GM19372 (cell line): ENCODE measurements around the gene ETF1.
A peak's percentile ranks its signal among the peaks of the same experiment; 100 is the strongest.

ENCODE experiments used
- ATAC-seq: cut with Tn5 transposase; IDR thresholded peaks from one replicate; pipeline ENCODE4 v1.9.1; 2021; ENCODE audit warnings: mild to moderate bottlenecking, low read depth, moderate library complexity; ENCODE audit not compliant: unreplicated experiment

The ETF1 gene

GRCh38 chr5:138542956-138543729, at the start of gene ETF1:
TSS of gene ETF1 (minus strand) at chr5:138543236. CDS start at chr5:138542918, 318 bp downstream.
- ATAC-seq = peak; percentile 92

DNA sequence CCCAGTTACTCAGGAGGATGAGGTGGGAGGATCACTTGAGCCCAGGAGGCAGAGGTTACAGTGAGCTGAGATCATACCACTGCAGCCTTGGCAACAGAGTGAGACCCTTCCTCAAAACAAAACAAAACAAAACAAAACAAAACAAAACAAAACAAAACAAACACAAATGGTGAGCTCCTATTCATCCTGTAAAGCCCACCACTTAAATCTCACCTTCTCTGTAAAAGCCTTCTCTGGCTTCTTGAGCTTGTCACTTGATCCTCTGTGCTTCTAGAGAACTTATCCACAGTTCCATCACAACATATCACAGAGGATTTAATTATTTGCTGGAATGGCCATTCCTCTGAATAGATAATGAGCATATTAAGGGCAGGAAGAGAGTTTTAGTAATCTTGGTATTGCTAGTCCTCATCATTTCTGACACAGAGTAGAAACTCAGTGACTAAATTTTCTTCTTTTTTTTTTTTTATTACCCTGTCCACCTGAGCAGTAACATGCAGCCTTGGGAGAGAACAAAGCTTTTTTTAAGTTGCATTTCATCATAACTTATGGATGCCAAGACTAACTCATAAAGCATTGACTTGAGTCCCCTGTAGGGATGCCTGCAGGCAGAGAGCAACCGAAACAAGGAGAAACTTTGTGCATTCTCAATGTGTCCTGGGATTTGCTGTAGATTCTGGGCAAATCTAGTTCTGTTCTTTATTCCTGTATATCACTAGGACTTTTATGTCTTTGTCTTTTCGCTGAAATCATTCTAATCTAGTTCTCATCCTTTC, 45.2 kb upstream of the ETF1 start:
- ATAC-seq = no peak

- ATAC-seq = no peak
Measured at GRCh38 chr5:138585157-138585556, 42.1 kb upstream of the ETF1 start.

- ATAC-seq = no peak
Measured at GRCh38 chr5:138583984-138584637, 41.1 kb upstream of the ETF1 start.

- ATAC-seq = no peak
Measured at GRCh38 chr5:138582959-138583358, 39.9 kb upstream of the ETF1 start.

GRCh38 chr5:138580777-138581176, 37.7 kb upstream of the ETF1 start:
- ATAC-seq = no peak

DNA sequence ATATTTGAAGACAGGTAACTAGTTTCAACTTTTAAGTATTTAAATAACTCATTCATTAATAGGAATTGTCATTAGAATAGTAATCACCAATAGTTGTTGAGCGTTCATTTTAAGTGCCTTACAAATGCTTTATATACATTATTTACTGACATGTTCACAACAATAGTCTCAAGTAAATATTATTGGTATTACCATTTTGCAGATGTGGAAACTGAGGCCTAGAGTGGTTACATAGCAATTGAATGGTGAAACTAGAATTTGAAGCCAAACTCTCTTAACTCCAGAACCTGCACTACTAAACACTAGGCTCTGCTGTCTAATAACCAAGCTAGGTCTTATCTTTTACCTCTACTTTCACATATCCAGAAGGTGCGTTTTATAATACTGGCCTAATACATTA, 37.0 kb upstream of the ETF1 start:
- no peak for ATAC-seq

DNA sequence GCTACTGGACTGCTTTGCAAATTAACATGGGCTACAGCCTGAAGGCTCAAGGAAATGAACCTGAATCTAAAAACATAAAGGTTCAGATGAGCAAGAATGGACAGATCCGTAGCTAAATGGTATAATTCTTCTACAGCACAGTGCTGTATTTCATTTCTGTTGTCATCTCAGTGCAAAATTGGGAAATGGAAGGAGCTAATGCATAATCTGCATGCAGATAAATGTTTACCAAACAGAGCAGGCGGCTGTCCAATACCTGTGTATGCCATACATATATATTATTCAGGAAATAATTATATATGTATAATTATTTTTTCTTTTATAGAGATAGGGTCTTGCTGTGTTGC, 36.5 kb upstream of the ETF1 start:
- no peak for ATAC-seq

GRCh38 chr5:138577452-138577851, 34.4 kb upstream of the ETF1 start:
- no peak for ATAC-seq

- ATAC-seq = peak; percentile 75
Measured at GRCh38 chr5:138575194-138576015, 32.4 kb upstream of the ETF1 start, which contains the start of gene HSPA9. TSS of gene HSPA9 (minus strand) at chr5:138575401. CDS start at chr5:138575318, 83 bp downstream.

GRCh38 chr5:138574744-138575193, 31.7 kb upstream of the ETF1 start:
- no peak for ATAC-seq

DNA sequence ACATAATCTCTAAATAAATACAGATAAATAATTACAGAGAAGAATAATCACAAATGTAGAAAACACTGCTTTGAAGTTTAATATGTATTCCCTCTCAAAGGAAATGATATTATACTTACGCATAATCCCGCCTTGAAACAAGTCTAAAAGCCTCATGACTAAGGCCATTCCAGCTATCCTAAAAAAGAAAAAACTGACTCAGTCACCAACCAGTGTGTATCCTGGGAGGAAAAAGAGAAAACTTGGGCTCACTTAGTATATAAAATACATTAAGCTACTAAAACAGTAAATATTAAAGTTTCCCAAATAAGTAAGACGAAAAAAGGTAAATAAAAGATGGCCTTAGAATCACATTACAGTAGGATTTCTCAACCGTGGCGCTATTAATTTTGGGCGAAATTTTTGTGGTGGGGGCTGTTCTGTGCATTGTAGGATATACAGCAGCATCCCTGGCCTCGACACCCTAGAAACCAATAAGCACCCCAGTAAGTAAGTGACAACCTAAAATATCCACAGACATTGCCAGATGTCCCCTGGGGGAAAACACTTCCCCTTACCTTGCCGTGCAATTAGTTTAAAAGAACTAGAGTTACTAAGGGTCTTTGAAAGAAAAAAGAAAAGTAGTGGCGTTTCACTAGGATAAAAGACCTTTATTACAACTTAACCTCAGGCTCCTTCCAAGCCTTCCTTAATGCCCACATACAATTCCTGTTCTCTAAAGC, 31.1 kb upstream of the ETF1 start:
- no peak for ATAC-seq

DNA sequence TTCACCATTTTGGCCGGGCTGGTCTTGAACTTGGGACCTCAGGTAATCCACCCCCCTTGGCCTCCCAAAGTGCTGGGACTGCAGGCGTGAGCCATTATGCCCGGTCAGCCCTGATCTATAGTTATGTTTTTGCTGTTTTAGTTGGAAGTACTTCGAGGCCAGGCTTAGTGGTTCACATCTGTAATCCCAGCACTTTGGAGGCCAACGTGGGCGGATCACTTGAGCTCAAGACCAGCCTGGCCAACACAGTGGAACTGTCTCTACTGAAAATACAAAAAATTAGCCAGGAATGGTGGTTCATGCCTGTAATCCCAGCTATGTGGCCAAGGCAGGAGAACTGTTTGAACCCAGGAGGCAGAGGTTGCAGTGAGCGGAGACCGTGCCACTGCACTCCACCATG, 30.2 kb upstream of the ETF1 start:
- no peak for ATAC-seq

DNA sequence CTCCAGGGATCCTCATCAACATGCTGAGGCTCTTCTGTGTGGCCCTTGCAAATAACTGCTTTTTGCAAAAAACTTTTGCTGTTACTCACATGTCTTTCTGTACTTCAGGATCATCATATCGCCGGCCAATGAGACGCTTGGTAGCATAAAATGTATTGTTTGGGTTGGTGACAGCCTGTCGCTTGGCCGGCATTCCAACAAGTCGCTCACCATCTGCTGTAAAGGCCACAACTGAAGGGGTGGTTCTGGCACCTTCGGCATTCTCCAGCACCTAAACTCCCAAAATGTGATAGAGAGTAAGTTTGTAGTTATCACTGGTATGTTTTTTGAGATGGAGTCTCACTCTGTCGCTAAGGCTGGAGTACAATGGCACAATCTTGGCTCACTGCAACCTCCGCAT, 27.8 kb upstream of the ETF1 start:
- no peak for ATAC-seq

GRCh38 chr5:138569782-138570181, 26.7 kb upstream of the ETF1 start:
- no peak for ATAC-seq

GRCh38 chr5:138568061-138568824, 25.2 kb upstream of the ETF1 start:
- no peak for ATAC-seq

- no peak for ATAC-seq
Measured at GRCh38 chr5:138566792-138567191, 23.8 kb upstream of the ETF1 start.

DNA sequence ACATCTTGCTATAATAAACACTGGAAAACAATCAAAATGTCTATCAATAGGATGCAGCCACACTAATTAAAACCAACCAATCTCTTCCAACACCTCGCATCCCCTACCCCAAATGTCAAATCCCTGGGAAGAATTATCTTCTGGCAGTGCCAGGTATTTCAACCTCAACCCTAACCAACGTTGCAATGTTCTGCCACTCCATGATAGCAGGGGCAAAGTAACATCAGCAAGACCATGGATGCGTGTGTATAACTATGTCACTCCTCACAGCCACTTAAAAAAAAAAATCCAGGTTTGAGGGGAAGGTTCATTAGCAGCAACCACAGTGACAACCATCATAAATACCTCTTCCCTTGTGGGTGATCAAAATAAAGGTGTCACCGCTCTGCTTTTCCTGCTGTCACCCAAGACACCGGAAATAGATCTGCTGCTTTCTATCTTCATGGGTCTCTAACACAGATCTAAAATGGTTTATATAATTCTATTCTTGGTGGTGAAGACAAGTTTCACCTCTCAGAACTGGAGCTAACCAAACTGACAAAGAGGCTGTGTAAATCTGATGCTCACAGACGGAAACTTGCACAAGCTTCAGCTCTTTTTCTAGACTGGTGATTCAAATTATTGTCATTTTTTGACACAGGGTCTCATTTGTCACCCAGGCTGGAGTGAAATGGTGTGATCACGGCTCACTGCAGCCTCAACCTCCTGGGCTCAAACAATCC, 22.2 kb upstream of the ETF1 start:
- no peak for ATAC-seq
